ENCODE data around the gene SEZ6. TPM values are rescaled to one million over a fixed set of nuclear protein-coding genes. Genes with fewer than 3 reads are reported as not detected.

SEZ6 gene
- total RNA-seq, 1 donor from 2014 or later, result not detected

- ATAC-seq (ENCODE audit: low read depth) (no peak), DNase-seq (peak; percentile 29)
- intact Hi-C loops (cut with micrococcal nuclease), result loop anchor here (1.0 to 10.0 kb wide), 5 partner anchors 190 to 641 kb away; partner anchors contain the start of genes ANKRD13B, SDF2, SPAG5 and SUPT6H
- ChIA-PET POLR2A (interaction anchor here (0.5 to 2.6 kb wide), 10 partner anchors 106 to 340 kb away, joined by 3 to 9 read pairs (median 4); partner anchors contain the start of genes NUFIP2, RPL23A, SDF2 and SUPT6H), CTCF (interaction anchor here (0.5 to 1.9 kb wide), 13 partner anchors 8 to 306 kb away, joined by 3 to 34 read pairs (median 4); partner anchors contain the start of genes PROCA1, RPL23A and TLCD1)
- H3K4me3 Mint-ChIP-seq, result no peak overlapping the region
- no peaks in the 10 kb centered on the region for H3K27me3 Mint-ChIP-seq
- no peak for TF ChIP-seq CTCF (IDR thresholded peaks at IDR 0.05)
- H3K9me3 Mint-ChIP-seq, result no peaks in the 10 kb centered on the region
- H3K36me3 Mint-ChIP-seq (ENCODE audit: low read depth), result peaks cover 15% of the 10 kb centered on the region
- peaks cover 4% of the 10 kb centered on the region for H3K4me1 Mint-ChIP-seq
- H3K27ac Mint-ChIP-seq, result peak overlapping the region; percentile 31
Observed at GRCh38 chr17:28953444-28954118, 52.3 kb downstream of the SEZ6 start.

- peaks cover 27% of the 10 kb centered on the region for H3K36me3 Mint-ChIP-seq (ENCODE audit: low read depth)
- H3K4me3 Mint-ChIP-seq, result no peak overlapping the region
- TF ChIP-seq CTCF (IDR thresholded peaks at IDR 0.05), result no peak
- DNase-seq (peak; percentile 82), ATAC-seq (ENCODE audit: low read depth) (peak; percentile 68)
- no peaks in the 10 kb centered on the region for H3K9me3 Mint-ChIP-seq
- intact Hi-C loops (cut with micrococcal nuclease), result loop anchor here (1.0 to 10.0 kb wide), 10 partner anchors 186 to 643 kb away; partner anchors contain the start of genes ANKRD13B, BLTP2, NEK8 and NUFIP2
- H3K27ac Mint-ChIP-seq, result no peak overlapping the region
- H3K27me3 Mint-ChIP-seq, result no peaks in the 10 kb centered on the region
- ChIA-PET POLR2A (interaction anchor here (0.6 to 4.7 kb wide), 28 partner anchors 12 to 1060 kb away, joined by 3 to 95 read pairs (median 7); partner anchors contain the start of genes BLTP2, DHRS13, FAM222B and FLOT2), CTCF (interaction anchor here (0.5 to 1.9 kb wide), 11 partner anchors 13 to 241 kb away, joined by 3 to 34 read pairs (median 6); partner anchors contain the start of genes PROCA1, RPL23A and TLCD1)
- peaks cover 17% of the 10 kb centered on the region for H3K4me1 Mint-ChIP-seq
Observed at GRCh38 chr17:28951991-28952975, 53.5 kb downstream of the SEZ6 start.

GRCh38 chr17:28951428-28951990, 54.3 kb downstream of the SEZ6 start, which contains the start of gene PHF12:
TSS of gene PHF12 (minus strand) at chr17:28951518. CDS start at chr17:28950960, 558 bp downstream.
- Mint-ChIP-seq H3K9me3 (no peaks in the 10 kb centered on the region), H3K4me1 (peaks cover 24% of the 10 kb centered on the region), H3K36me3 (ENCODE audit: low read depth) (peaks cover 27% of the 10 kb centered on the region), H3K27ac (peak within 1 kb of the TSS; percentile 93), H3K27me3 (no peaks in the 10 kb centered on the region), H3K4me3 (peak within 1 kb of the TSS; percentile 96)
- peak; percentile 99 for DNase-seq
- intact Hi-C loops (cut with micrococcal nuclease), result loop anchor here (5.0 to 10.0 kb wide), 4 partner anchors 289 to 643 kb away; partner anchors contain the start of genes ANKRD13B, SDF2, SPAG5 and SUPT6H
- peak; percentile 56 for ATAC-seq (ENCODE audit: low read depth)
- ChIA-PET POLR2A (interaction anchor here (0.5 to 4.7 kb wide), 30 partner anchors 13 to 1059 kb away, joined by 3 to 95 read pairs (median 6); partner anchors contain the start of genes BLTP2, DHRS13, FAM222B and FLOT2), CTCF (interaction anchor here (1.1 to 1.6 kb wide), 5 partner anchors 14 to 232 kb away, joined by 3 to 8 read pairs (median 7); partner anchors contain the start of genes RPL23A and TLCD1)
- TF ChIP-seq CTCF (IDR thresholded peaks at IDR 0.05), result no peak

- peaks cover 30% of the 10 kb centered on the region for H3K36me3 Mint-ChIP-seq (ENCODE audit: low read depth)
- no peaks in the 10 kb centered on the region for H3K27me3 Mint-ChIP-seq
- peaks cover 30% of the 10 kb centered on the region for H3K4me1 Mint-ChIP-seq
- no peak for ATAC-seq (ENCODE audit: low read depth)
- H3K27ac Mint-ChIP-seq, result peak overlapping the region; percentile 93
- ChIA-PET POLR2A (interaction anchor here (0.5 to 4.7 kb wide), 32 partner anchors 10 to 617 kb away, joined by 3 to 95 read pairs (median 8); partner anchors contain the start of genes BLTP2, FAM222B, FLOT2 and NEK8), CTCF (interaction anchor here (1.1 to 2.4 kb wide), 6 partner anchors 15 to 231 kb away, joined by 3 to 8 read pairs (median 8); partner anchors contain the start of genes RPL23A and TLCD1)
- TF ChIP-seq CTCF (IDR thresholded peaks at IDR 0.05), result no peak
- H3K9me3 Mint-ChIP-seq, result no peaks in the 10 kb centered on the region
- peak overlapping the region; percentile 96 for H3K4me3 Mint-ChIP-seq
- intact Hi-C loops (cut with micrococcal nuclease), result loop anchor here (5.0 to 10.0 kb wide), 4 partner anchors 289 to 644 kb away; partner anchors contain the start of genes ANKRD13B, SDF2, SPAG5 and SUPT6H
- no peak for DNase-seq
Observed at GRCh38 chr17:28950752-28951427, 54.9 kb downstream of the SEZ6 start.
